ENCODE measurements around the gene RPS27A.

GRCh38 chr2:55228226-55228563, 4.3 kb upstream of the RPS27A start:
- TF ChIP-seq CTCF (IDR thresholded peaks at IDR 0.05) (no peak), POLR2A (IDR thresholded peaks at IDR 0.05) (no peak)
